A673 (cell line): ENCODE data around the gene FBLN2.

Source experiments
- CTCF ChIP-seq: fragments of 300-800, 200-600 bp; sonication (generic); conservative IDR thresholded peaks from 2 replicates; pipeline ENCODE4 v1.5.1; 2017; ENCODE audit warnings: low read depth, mild to moderate bottlenecking, antibody characterized with exemption, low read length, moderate library complexity, mixed read lengths
- EZH2 ChIP-seq: fragments of 200-600 bp; sonication (generic); IDR thresholded peaks from 2 replicates; pipeline ENCODE4 v1.6.1; 2017; ENCODE audit warnings: borderline replicate concordance, low read depth, mild to moderate bottlenecking, mixed read lengths, antibody characterized with exemption, low read length; ENCODE audit not compliant: poor library complexity, severe bottlenecking

- TF ChIP-seq CTCF (no peak), EZH2 (no peak)
These were observed 5.7 kb upstream of the FBLN2 start for GRCh38 chr3:13543253-13543652.
